Sigmoid colon (tissue), 4 donors: ENCODE data around the gene ASB8.

ENCODE experiments used
- EP300 ChIP-seq, 4 donors: sonication (generic); formaldehyde crosslinking; IDR thresholded peaks; one replicate each; pipeline ENCODE4 v1.6.1; 2017; ENCODE audit warnings: antibody characterized with exemption in 4 of 4
- POLR2A ChIP-seq, 2 donors: fragments of 450-650 bp; IDR thresholded peaks; one replicate each; pipeline ENCODE4 v1.6.1; 2016; ENCODE audit warnings: antibody characterized with exemption in 2 of 2, mild to moderate bottlenecking in 2 of 2, moderate library complexity in 2 of 2
- POLR2AphosphoS5 ChIP-seq, 4 donors: sonication (generic); formaldehyde crosslinking; IDR thresholded peaks; one replicate each; pipeline ENCODE4 v1.6.1; 2017; ENCODE audit warnings: antibody characterized with exemption in 4 of 4
- TF ChIP-seq, protein P1 (sequence below), 4 experiments: fragments of 450-650 bp in 3 of 4; fragments of 200-600 bp in 1 of 4; IDR thresholded peaks; one replicate each; pipeline ENCODE4 v1.5.1; 2016 to 2019; ENCODE audit warnings: antibody characterized with exemption in 4 of 4, mild to moderate bottlenecking in 3 of 4, moderate library complexity in 2 of 4

DNA sequence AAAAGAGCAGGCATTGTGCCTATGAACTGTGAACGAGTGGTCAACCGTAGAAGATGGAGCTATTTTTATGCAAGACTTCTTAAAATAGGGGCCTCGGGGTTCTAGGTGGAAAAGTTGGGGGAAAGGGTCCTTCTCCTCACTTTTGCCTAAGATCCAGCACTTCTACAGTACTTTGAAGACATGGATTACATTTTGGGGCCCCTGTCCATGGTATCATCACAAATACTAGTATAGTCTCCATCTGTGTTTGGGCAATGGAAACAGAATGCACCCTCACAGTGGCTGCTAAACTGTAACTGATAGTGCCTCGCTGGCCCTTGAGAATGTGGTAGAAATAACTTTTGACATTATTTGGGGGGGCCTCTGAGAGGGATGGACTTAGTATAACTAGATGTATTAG, 20.7 kb upstream of the ASB8 start:
- TF ChIP-seq, protein P1, sequence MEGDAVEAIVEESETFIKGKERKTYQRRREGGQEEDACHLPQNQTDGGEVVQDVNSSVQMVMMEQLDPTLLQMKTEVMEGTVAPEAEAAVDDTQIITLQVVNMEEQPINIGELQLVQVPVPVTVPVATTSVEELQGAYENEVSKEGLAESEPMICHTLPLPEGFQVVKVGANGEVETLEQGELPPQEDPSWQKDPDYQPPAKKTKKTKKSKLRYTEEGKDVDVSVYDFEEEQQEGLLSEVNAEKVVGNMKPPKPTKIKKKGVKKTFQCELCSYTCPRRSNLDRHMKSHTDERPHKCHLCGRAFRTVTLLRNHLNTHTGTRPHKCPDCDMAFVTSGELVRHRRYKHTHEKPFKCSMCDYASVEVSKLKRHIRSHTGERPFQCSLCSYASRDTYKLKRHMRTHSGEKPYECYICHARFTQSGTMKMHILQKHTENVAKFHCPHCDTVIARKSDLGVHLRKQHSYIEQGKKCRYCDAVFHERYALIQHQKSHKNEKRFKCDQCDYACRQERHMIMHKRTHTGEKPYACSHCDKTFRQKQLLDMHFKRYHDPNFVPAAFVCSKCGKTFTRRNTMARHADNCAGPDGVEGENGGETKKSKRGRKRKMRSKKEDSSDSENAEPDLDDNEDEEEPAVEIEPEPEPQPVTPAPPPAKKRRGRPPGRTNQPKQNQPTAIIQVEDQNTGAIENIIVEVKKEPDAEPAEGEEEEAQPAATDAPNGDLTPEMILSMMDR (IDR thresholded peaks at IDR 0.05): no peak
- no peak for TF ChIP-seq POLR2AphosphoS5 (IDR thresholded peaks at IDR 0.05)
- TF ChIP-seq POLR2A (IDR thresholded peaks at IDR 0.05): no peak
- TF ChIP-seq EP300 (IDR thresholded peaks at IDR 0.05): no peak
